ENCODE data around the gene C19orf73.
"Not testable (repeated sequence)": the region's sequence is repeated elsewhere in the genome, so short reads cannot be mapped to it uniquely, and the experiment has no call there.

C19orf73 gene

DNA sequence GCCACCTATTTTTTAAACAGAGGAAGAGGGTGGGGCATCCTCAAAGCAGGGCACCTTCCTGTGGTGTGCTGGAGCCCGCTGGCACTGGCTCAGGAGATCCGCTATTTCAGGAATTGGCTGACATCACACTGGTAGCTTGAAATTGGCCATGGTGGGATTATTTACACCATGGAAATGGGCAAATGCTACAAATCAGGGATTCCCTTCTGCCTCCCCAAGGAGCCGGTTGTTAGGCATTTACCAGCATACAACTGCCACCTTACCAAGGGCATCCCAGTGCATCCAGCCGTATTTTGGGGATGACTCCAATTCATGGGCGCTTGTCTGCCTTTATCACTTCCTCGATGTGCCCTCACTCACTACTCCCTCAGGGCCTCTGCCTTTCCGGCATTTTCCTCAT is 22.0 kb upstream of the C19orf73 start:
- TF ChIP-seq POLR2A (IDR thresholded peaks at IDR 0.05; ENCODE audit: low read length) (no peak), GATA1 (IDR thresholded peaks at IDR 0.05; ENCODE audit: low read depth, low read length) (no peak)
- no peak for DNase-seq

DNA sequence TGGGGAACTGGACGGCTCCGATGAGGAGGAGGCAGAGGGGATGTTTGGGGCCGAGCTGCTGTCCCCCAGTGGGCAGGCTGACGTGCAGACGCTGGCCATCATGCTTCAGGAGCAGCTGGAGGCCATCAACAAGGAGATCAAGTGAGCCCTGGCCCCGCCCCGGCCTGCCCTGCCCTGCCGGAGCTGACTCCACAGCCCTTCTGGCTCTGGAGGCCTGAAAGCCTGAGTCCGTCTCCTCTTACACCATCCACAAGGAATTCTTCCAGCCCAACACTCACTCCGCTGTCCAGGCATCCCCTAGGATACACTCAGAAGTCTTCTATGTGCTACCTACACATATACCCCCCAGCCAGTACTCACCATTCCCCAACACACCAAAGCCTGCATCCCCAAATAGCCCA is 17.8 kb upstream of the C19orf73 start:
- no peak for TF ChIP-seq GATA1 (IDR thresholded peaks at IDR 0.05; ENCODE audit: low read depth, low read length)
- no peak for TF ChIP-seq POLR2A (IDR thresholded peaks at IDR 0.05; ENCODE audit: low read length)
- DNase-seq, result no peak

DNA sequence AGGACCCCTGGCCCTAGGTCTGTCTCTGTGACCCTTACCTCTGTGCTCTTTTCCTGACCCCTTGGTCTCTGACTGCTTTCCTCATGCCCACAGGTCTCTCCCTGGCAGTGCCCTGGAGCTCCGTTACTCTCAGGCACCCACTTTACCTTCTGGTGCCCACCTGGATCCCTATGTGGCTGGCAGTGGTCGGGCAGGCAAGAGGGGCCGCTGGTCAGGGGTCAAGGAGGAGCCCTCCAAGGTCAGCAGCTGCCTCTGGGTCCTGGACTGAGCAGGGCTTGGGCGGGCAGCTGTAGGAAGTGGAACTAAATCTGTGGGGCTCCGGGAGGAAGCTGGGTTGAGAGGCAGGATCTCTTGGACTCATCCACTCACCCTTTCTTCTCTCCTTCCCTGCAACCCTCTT is 16.7 kb upstream of the C19orf73 start:
- no peak for DNase-seq
- no peak for TF ChIP-seq POLR2A (IDR thresholded peaks at IDR 0.05; ENCODE audit: low read length)
- TF ChIP-seq GATA1 (IDR thresholded peaks at IDR 0.05; ENCODE audit: low read depth, low read length), result no peak

DNA sequence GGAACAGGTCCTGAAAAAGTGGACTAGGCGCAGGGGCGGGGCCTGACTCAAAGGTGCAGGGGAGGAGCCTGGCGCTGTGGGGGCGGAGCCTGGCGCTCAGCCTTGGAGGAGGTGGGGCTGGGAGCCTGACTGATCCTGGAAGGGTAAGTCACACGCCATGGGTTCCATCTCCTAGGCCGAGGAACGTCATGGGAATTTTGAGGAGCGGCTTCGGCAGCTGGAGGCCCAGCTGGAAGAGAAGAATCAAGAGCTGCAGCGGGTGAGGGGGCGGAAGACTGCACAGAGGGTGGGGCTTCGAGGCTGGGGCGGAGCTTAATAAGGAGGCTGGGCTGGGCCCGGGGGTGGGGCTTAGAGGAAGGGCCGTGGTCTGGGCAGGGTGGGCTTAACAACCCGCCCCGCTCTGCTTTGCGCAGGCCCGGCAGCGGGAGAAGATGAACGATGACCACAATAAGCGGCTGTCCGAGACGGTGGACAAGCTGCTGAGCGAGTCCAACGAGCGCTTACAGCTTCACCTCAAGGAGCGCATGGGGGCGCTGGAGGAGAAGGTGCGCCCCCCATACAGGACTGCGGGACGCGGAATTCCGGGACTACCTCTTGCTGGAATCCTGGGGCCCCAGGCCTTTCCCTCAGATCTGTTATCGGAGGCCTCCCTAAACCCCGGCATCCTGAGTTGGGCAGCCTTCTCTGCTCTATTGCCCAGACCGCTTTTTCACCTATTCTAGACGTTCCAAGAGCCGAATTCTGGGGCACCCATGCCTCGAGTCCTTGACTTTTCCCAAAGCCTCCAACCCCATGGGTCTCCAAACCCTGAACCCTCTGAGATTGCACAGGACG is 14.9 kb upstream of the C19orf73 start:
- DNase-seq, result peak in 1 of 2 experiments; percentile 85
- TF ChIP-seq GATA1 (IDR thresholded peaks at IDR 0.05; ENCODE audit: low read depth, low read length) (no peak), POLR2A (IDR thresholded peaks at IDR 0.05; ENCODE audit: low read length) (no peak)

DNA sequence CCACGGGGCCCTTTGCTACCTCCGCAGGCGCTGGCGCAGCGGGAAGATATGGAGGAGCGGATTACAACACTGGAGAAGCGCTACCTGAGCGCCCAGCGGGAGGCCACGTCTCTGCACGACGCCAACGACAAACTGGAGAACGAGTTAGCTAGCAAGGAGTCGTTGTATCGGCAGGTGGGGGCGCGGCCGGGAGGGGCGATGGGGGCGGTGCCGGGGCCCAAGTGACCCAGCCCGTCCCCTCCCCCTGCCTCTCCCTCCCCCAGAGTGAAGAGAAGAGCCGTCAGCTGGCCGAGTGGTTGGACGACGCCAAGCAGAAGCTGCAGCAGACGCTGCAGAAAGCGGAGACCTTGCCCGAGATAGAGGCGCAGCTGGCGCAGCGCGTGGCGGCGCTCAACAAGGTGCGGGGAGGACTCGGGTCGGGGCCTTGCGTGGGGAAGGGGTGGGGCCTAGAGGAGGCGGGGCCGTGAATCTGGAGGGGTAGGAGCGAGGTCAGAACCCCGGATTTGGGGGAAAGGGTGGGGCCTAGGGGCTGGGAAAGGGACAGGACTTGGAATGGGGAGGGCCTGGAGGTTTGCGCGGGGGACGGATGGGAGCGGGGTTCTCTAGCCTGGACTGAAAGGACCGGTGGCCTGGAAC is 14.1 kb upstream of the C19orf73 start:
- TF ChIP-seq POLR2A (IDR thresholded peaks at IDR 0.05; ENCODE audit: low read length), result no peak
- TF ChIP-seq GATA1 (IDR thresholded peaks at IDR 0.05; ENCODE audit: low read depth, low read length), result no peak
- peak in 1 of 2 experiments; percentile 67 for DNase-seq

DNA sequence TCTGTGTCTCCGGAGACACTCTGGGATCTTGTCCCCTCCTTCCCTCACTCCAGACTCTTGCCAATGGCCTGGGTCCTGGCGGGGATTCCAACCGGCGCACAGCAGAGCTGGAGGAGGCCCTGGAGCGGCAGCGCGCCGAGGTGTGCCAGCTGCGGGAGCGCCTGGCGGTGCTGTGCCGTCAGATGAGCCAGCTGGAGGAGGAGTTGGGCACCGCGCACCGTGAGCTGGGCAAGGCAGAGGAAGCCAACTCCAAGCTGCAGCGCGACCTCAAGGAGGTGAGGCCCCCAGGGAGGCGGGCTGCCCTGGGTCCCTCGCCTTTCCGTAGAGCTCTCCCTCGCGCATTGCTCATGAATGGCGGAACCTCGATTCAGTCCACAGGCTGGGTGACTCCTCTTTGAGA is 11.4 kb upstream of the C19orf73 start:
- no peak for TF ChIP-seq GATA1 (IDR thresholded peaks at IDR 0.05; ENCODE audit: low read depth, low read length)
- no peak for TF ChIP-seq POLR2A (IDR thresholded peaks at IDR 0.05; ENCODE audit: low read length)
- no peak for DNase-seq

DNA sequence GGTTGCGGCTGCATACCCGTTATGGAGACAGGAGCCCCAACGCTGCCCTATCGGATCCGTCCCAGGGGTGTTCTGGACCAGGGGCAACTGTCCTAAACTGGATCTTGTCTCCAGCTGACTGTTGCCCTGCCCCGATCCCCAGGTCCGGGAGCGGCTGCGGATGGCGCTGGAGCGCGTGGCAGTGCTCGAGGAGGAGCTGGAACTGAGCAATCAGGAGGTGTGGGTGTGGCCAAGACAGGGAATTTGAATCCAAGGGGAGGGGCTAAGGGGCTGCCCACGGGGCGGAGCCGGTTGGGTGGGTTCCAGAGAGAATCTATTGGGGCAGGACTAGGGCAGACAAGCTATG is 10.3 kb upstream of the C19orf73 start:
- TF ChIP-seq GATA1 (IDR thresholded peaks at IDR 0.05; ENCODE audit: low read depth, low read length) (no peak), POLR2A (IDR thresholded peaks at IDR 0.05; ENCODE audit: low read length) (no peak)
- DNase-seq, result no peak

DNA sequence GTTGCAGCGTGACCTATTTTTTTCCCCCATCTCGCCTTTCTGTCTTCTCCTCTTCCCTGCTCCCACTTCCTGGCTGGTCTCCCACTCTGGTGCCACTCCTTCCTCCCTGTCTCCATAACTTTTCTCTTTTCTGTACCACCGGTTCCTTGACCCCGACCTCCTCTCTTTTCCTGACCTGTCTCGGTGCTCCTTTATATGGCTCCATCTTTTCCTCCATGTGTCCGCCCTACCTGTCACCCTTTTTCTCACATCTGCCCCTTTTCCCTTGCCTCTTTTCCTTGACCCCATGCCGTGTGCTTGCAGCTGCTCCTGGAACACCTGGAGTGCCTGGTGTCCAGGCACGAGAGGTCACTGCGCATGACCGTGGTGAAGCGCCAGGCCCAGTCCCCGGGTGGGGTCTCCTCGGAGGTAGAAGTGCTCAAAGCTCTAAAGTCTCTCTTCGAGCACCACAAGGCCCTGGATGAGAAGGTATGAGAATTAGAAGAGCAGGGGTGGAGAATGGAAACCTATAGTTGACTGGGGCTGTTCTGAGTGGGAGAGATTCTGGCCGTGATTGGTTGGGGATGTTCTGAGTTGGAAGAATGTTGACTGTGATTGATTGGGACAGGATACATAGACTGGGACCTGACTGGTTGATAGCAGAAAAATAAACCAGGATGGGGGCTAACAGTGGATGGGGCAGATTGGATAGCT is 9.7 kb upstream of the C19orf73 start:
- TF ChIP-seq GATA1 (IDR thresholded peaks at IDR 0.05; ENCODE audit: low read depth, low read length) (no peak), POLR2A (IDR thresholded peaks at IDR 0.05; ENCODE audit: low read length) (no peak)
- DNase-seq, result no peak

DNA sequence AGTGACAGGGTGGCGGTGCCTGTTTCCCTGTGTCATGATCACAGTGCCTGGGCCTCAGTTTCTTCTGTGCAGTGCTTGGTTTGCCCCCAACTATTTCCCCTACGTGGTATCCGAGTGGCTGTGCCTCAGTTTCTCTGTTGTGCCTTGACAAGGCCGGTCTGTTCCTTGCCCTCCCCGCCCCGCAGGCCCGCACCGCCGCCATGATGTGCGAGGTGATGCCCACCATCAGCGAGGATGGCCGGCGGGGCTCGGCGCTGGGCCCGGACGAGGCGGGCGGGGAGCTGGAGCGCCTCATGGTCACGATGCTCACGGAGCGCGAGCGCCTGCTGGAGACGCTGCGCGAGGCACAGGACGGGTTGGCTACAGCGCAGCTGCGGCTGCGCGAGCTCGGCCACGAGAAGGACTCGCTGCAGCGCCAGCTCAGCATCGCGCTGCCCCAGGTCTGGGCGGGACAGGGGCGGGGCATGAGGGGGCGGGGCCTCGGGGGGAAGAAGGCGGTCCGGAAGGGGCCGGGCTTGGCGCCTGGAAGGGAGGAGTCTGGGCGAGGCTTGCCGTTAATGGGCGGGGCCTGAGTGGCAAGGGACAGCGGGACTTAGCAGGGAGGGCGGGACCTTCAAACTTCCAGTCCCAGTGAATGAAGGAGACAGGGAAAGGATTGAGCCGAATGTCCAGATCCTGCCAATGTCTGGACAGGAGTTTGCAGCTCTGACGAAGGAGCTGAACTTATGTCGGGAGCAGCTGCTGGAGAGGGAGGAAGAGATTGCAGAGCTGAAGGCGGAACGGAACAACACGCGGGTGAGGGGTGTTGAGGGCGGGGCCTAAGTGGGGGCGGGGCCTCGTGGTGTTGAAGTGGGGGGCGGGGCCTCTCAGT is 9.0 kb upstream of the C19orf73 start:
- peak; percentile 97 to 99 for DNase-seq
- TF ChIP-seq POLR2A (IDR thresholded peaks at IDR 0.05; ENCODE audit: low read length), result no peak
- TF ChIP-seq GATA1 (IDR thresholded peaks at IDR 0.05; ENCODE audit: low read depth, low read length), result no peak

DNA sequence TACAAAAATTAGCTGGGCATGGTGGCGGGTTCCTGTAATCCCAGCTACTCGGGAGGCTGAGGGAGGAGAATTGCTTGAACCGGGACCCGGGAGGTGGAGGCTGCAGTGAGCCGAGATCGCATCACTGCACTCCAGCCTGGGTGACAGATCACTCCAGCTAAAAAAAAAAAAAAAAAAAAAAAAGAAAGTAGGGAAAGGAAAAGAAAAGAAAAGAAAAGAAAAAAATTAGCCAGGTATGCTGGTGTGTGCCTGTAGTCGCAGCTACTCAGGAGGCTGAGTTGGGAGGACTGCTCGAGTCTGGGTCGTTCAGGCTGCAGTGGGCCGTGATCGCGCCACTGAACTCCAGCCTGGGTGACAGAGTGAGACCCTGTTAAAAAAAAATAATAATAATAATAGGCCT is 8.3 kb upstream of the C19orf73 start:
- DNase-seq, result not testable (repeated sequence)

DNA sequence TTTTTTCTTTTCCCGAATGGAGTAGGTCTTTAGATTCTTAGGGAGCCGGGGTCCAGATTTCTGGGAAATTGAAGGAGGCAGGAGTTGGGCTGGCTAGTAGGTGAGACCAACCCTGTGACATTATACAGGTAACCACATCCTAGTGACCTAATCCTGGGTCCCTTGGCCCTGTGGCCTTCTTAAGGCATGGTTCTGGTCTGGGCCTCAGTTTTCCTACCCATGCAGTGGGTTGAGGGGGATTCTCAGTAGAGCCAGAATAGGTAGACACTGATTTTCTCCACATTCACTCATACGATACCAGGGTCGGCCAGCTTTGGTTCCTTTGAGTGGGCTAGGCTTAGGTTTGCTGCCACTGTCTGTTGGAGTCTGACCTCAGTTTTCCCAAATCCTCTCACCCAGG is 7.6 kb upstream of the C19orf73 start:
- TF ChIP-seq GATA1 (IDR thresholded peaks at IDR 0.05; ENCODE audit: low read depth, low read length), result no peak
- TF ChIP-seq POLR2A (IDR thresholded peaks at IDR 0.05; ENCODE audit: low read length), result no peak
- DNase-seq, result no peak

DNA sequence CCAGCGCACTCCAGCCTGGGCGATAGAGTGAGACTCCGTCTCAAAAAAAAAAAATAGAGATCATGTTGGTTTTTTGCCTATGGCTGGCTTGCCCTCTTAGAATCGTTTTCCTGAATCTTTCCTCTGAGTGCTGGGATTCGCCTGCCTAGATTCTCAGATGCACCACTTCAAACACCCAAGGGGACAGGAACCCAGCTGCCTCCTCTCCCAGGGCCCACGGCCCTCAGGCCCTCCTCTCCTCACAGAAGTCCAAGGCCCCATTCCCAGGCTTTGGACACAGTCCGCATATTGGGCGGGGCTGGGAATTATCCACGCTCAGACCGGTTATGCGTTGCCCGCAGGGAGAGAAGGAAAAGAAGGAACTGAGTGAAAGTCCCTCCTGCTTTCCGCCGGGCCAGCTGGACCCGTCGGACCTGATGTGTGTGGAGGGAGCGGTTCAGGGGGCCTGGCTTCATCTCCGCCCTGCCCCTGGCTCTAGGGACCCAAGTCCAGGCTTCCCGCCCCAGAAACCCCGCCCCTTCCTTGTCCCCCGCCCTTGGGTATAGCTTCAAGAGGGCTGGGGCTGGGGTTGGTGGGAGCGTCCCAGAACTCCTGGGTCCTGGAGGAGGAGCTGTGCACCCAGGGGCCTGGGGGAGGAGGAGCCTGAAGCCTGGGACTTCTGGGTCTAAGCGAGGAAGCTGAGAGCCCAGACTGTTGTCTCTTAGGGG is 6.2 kb upstream of the C19orf73 start:
- TF ChIP-seq GATA1 (IDR thresholded peaks at IDR 0.05; ENCODE audit: low read depth, low read length) (no peak), POLR2A (IDR thresholded peaks at IDR 0.05; ENCODE audit: low read length) (no peak)
- no peak for DNase-seq

DNA sequence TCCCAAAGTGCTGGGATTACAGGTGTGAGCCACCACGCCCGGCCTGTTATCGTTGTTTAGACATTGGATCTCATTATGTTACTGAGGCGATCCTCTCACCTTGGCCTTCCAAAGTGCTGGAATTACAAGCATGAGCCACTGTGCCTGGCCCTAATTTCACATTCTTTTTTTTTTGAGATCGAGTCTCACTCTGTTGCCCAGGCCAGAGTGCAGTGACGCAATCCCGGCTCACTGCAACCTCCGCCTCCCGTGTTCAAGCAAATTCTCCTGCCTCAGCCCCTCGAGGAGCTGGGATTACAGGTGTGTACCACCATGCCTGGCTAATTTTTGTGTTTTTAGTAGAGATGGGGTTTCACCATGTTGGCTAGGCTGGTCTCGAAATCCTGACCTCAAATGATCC is 4.3 kb upstream of the C19orf73 start:
- DNase-seq, result not testable (repeated sequence)

DNA sequence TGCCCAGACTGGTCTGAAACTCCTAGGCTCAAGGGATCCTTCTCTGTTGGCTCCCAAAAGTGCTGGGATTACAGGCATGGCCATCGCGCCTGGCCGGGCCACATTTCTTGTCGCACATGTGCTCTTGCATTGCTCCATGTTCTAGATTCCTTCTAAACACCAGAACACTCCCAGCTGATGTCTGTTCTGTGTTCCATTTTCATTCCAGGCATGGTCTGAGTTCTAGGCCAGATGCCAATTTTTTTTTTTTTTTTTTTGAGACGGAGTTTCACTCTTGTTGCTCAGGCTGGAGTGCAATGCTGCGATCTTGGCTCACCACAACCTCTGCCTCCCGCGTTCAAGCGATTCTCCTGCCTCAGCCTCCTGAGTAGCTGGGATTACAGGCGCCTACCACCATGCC is 2.9 kb upstream of the C19orf73 start:
- DNase-seq, result not testable (repeated sequence)
